UCSD-AML1 (cell line): ENCODE measurements around the gene ADNP2.
A peak's percentile ranks its signal among the peaks of the same experiment; 100 is the strongest.
"Not testable (repeated sequence)": the region's sequence is repeated elsewhere in the genome, so short reads cannot be mapped to it uniquely, and the experiment has no call there.

Source experiments
- DNase-seq: peaks from one replicate; lab custom pipeline; 2025; ENCODE audit not compliant: unreplicated experiment; lab: John Stamatoyannopoulos, UW

ADNP2 gene

GRCh38 chr18:80145196-80145804, 36.2 kb downstream of the ADNP2 start:
- no peak for DNase-seq

DNA sequence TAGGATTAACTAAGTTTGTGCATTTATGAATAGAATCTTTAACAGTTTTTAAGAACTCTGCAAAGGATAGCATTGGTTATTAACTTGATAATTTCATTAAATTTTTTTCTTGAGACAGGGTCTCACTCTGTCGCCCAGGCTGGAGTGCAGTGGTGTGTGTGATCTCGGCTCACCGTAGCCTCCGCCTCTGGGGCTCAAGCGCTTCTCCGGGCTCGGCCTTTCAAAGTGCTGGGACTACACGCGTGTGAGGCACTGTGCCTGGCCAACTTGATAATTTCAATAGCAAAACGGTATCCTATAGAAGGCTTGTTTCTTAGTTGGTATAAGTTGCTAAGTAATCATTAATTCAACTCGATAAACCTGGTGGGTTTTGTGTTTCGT, 38.0 kb downstream of the ADNP2 start:
- no peak for DNase-seq

GRCh38 chr18:80147418-80148325, 38.6 kb downstream of the ADNP2 start:
- DNase-seq, result no peak

DNA sequence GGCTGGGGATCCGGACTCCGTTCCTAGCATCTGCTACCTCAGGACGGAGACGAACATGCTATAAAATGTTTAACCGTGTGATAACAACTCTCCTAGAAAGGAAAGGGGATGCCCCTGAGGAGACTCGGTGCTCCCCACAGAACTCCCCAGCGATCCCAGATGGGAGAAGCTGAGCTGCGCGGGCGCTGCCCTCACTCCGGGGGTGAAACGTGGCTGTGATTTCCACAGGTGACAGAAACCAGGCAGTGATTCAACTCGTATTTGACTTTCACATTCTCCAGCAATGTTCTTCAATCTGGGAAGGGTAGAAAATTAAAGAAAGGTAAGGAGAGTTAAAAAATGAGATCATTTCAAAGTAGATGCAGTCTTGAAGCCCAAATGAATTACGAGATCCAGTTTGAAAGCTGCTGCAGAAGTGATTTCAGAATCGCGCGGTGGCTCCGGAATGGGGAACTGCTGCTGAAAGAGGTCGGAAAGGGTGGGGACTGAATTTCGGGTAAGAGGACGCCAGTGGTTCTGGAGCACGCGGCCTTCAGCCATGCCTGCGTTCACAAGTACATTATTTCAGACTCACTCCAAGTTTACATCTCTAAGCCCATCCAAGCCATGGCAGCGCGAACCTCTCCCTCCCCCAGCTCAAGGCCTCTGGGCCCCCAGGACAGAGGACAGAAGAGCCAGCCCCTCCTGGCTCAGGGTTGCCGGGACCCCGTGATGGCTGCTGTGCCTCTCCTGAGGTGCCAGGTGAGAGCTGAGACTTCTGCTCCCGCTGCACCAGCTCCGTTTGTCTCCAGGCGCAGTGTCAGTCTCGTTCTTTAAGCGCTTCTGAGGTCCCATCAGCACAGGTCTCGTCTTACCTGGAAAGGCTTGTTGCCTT, 39.5 kb downstream of the ADNP2 start:
- no peak for DNase-seq

- DNase-seq, result no peak
Observed at GRCh38 chr18:80149667-80150066, 40.6 kb downstream of the ADNP2 start.

- DNase-seq, result peak; percentile 24
Observed at GRCh38 chr18:80154293-80154692, 45.2 kb downstream of the ADNP2 start.

GRCh38 chr18:80157708-80158343, 48.8 kb downstream of the ADNP2 start:
- DNase-seq, result peak; percentile 49

DNA sequence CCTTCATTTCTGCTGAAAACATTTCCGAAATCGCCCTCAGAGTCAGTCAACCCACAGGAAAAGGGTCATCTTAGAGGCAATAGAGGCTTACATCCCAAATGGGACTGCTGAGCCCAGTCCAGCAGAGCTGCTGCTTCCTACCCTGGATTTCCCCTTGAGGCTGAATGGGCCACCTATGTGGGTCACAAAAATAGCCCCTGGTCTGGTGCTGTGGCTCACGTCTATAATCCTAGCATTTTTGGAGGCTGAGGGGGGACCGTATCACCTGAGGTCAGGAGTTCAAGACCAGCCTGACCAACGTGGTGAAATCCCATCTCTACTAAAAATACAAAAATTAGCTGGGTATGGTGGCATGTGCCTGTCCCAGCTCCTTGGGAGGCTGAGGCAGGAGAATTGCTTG, 49.3 kb downstream of the ADNP2 start:
- no peak for DNase-seq

- DNase-seq, result no peak
Observed at GRCh38 chr18:80159713-80160636, 50.9 kb downstream of the ADNP2 start.

DNA sequence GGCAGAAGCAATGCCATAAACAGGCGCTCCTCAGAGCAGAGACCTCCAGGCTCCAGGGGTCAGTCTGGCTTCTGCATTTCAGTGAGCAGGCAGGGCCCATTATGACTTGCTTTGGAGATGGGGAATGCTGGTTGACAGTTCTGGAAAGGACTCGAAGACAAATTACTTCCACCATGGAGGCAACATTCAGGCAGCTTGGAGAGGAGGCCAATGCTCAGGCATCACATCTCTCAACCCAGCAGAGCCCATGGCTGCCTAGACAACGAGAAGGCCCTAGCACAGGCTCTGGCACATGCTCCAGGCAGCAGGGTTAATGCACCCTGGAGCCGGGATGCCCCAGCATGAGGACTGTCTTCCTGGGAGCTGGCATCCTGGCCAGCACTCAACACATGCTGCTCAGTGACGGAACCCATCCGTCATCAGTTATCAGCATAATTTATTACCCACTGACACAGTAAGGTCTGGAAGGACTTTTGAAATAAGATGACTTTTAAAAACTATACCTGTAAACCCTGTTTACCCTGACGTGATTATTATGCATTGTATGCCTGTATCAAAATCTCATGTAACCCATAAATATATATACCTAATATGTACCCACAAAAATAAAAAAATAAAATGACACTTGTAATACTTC, 52.8 kb downstream of the ADNP2 start:
- no peak for DNase-seq

GRCh38 chr18:80163183-80163582, 54.1 kb downstream of the ADNP2 start:
- DNase-seq, result no peak

GRCh38 chr18:80164727-80165355, 55.8 kb downstream of the ADNP2 start:
- DNase-seq, result not testable (repeated sequence)

DNA sequence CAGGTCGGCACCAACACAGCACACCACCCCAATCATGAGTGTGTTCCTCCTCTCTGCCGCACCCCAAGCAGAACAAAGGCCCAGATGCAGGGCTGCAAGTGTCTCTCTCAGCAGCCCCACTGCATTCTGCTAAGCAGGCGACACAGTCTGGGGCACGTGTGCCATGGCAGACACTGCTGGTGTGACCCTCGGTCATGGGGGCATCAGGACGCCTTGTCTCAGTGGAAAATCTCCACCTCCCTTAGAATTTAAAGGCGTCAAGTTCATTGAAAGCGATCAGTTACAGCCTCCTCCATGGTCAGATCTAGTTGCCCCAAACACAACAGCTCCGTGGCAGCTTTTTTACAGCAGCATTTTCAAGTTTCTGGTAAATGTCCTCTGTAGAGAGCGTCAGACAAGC, 57.2 kb downstream of the ADNP2 start:
- DNase-seq, result no peak

GRCh38 chr18:80166725-80167124, 57.7 kb downstream of the ADNP2 start:
- DNase-seq, result no peak

DNA sequence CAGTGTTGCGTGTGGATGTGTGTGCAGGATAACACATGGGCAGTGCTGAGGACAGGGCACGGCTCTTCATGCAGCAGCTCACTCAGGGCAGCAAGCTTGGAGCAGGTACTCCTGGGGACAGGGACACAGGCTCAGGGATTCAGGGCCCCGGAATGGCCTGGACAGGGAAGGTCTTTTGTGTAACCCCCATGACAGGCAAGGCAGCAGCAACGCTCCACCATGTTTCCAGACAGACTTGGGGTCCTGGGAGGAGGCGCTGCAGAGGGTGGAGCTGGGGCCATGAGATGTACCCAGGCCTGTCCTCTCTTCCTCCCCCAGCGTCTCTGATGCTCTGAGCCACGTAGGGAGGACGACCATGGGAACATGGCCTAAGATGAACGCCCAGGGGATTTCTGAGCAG, 58.3 kb downstream of the ADNP2 start:
- DNase-seq, result no peak

GRCh38 chr18:80167931-80168330, 58.9 kb downstream of the ADNP2 start:
- DNase-seq, result no peak

- DNase-seq, result no peak
Observed at GRCh38 chr18:80168346-80168745, 59.3 kb downstream of the ADNP2 start.

DNA sequence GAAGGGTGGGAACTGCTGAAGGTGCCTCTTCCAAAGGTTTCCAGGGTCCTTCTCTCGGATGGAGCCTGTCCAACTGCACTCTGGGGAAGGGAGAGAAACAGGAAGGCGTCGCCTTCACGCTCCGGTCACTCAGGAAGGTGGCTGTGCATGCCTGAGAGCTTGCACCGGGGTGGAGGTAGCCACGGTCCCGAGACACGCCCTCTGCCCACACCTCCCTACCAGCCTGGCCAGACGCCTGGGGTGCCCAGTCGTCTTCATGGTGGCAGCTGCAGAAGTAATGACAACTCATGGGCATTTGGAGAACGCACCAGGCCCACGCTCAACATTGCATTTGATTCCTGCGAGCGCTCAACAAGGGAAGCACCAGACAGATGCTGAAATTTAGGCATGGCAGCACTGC, 59.9 kb downstream of the ADNP2 start:
- no peak for DNase-seq

DNA sequence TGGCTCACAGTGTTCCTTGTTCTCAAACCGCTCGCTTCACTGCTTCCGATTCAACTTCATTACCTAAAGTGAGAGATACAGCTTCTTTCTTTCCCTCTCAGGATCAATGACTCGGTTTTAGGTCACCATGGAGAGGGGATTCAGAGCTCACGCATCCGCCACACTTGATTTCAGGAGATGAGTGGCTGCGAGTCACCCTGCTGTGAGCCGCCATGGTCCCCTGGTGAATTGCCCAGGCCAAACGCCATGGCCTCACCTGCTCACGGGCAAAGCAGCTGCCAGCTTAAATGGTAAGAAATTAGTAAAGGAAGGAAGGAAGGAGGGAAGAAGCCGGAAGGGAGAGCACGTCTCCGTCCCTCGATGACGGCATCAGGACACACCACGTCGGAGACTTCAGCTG, 60.5 kb downstream of the ADNP2 start:
- DNase-seq, result no peak
